Mesodermal cell (in vitro differentiated cells): ENCODE results near the gene ANKMY1.
A peak's percentile ranks its signal among the peaks of the same experiment; 100 is the strongest.

Source experiments
- H3K27ac ChIP-seq: 2 replicates; pipeline ENCODE4 v1.7.0; 2013; ENCODE audit warnings: mild to moderate bottlenecking, low read depth, low read length, moderate library complexity; ENCODE audit not compliant: severe bottlenecking
- H3K36me3 ChIP-seq: 2 replicates; pipeline ENCODE4 v1.7.1; 2013; ENCODE audit warnings: mild to moderate bottlenecking, low read length, moderate library complexity; ENCODE audit not compliant: control insufficient read depth, insufficient read depth
- H3K4me1 ChIP-seq: one replicate; pipeline ENCODE4 v1.7.1; 2013; ENCODE audit warnings: mild to moderate bottlenecking, low read length; ENCODE audit not compliant: insufficient read depth, control insufficient read depth, poor library complexity, severe bottlenecking
- H3K4me3 ChIP-seq: 2 replicates; pipeline ENCODE4 v1.7.0; 2013; ENCODE audit warnings: low read length, control low read depth, mild to moderate bottlenecking; ENCODE audit not compliant: insufficient read depth, poor library complexity, severe bottlenecking; ENCODE audit errors: extremely low read depth
- H3K9me3 ChIP-seq: 2 replicates; pipeline ENCODE4 v1.7.1; 2013; ENCODE audit warnings: mild to moderate bottlenecking, low read length, moderate library complexity; ENCODE audit not compliant: control insufficient read depth
- WGBS, 2 experiments: methylation state at CpG; one replicate each; pipeline ENCODE4 v1.1.5; 2013; ENCODE audit warnings: missing lambda C conversion rate in 2 of 2; ENCODE audit not compliant: insufficient coverage in 2 of 2; 5-methylcytosine and 5-hydroxymethylcytosine counted together

The ANKMY1 gene

DNA sequence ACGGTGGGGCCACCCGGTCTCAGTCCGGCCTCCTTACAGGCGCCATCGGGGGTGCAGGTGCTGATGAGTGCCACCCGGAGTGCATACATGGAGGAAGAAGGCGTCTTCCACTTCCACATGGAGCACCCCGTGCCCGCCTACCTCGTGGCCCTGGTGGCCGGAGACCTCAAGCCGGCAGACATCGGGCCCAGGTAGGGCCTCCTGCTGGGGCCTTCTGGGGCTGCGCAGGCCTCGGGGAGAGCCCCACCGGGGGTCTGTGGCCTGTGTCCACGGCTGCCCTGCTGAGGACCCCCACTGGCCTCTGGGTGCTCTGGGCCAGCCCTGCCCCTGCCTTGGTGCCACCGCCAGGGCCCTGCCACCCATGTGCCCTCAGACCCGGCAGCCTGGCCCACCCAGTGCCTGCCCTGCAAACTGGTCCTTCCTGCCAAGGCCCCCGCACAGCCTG is 15.3 kb upstream of the ANKMY1 start:
- Histone ChIP-seq H3K9me3 (no peaks in the 10 kb centered on the region), H3K27ac (no peak overlapping the region), H3K4me3 (no peak overlapping the region), H3K36me3 (peaks cover 20% of the 10 kb centered on the region), H3K4me1 (peaks cover 6% of the 10 kb centered on the region)
- WGBS, 2 experiments: 93 to 94% methylated on average over 19 to 20 of the region's 20 CpGs

DNA sequence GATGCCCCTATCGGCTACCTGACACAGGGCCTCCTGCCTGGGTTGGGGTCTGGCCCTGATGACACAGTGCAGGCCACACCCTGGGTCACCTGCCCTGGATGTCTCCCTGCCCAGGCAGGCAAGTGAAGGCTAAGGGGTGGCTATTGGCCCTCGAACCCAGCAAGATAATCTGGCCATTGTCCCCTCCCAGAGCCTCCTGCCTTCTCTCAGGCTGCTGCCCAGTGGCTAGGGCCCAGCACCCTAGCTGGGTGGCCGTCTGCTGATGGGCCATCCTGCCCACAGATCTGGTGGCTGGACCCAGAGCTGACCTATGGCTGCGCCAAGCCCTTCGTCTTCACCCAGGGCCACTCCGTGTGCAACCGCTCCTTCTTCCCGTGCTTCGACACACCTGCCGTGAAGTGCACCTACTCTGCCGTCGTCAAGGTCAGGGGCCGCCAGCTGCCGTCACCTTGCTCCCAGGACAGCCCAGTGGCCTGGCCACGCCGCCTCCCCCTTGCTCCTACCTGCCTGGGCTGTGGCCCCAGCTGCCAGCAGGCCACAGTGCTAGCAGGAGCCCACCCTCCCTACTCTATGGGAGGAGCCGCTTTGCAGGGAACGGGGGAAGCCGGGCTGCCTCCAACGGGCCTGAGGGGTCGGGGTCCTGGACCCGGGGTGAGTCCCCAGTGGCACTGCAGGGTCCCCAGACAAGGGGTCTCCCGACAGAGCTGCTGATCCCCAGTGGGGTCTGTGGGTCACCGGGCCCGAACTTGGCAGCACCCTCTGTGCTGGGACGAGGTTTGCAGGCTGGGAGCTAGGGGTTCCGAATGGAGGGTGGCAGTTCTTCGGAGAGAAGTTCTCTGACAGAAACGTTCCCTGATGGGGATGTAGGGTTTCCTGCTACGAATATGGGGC is 14.6 kb upstream of the ANKMY1 start:
- Histone ChIP-seq H3K36me3 (peaks cover 16% of the 10 kb centered on the region), H3K4me1 (peaks cover 11% of the 10 kb centered on the region), H3K27ac (no peak overlapping the region), H3K9me3 (no peaks in the 10 kb centered on the region), H3K4me3 (no peak overlapping the region)
- WGBS, 2 experiments: 93% methylated on average over 24 to 30 of the region's 30 CpGs

DNA sequence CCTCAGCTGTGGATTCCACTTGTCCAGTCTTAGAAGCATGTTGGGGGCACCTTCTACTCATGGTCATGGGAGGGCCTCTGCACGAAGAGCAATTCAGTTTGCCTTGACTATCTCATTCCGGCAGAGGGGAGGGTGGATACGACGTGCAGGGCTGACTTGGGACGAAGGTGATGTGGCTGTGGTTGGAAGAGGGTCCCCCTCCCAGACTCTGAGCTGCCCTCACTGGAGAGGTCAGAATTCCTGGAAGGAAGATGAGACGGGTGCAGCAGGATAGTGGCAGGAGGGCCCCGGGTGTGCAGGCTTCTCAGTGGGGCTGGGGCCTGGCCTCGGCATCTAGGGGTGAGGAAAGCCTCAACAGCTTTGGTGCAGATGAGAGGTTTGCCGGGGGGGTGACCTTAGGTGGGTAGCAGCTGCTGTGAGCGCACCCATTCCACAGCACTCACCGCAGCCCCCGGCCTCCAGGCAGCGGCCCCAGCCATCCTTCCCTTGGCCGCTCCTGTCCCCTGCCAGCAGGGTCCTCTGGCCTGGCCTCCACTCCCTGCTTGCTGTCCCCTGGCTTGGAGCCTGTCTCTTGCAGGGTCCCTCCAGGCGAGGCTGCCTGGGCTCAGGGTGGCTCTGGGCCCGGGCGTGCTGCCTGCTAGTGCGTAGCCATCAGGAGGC is 13.7 kb upstream of the ANKMY1 start:
- H3K4me3 ChIP-seq: no peak overlapping the region
- H3K4me1 ChIP-seq: peaks cover 18% of the 10 kb centered on the region
- H3K9me3 ChIP-seq: no peaks in the 10 kb centered on the region
- H3K36me3 ChIP-seq: peaks cover 7% of the 10 kb centered on the region
- H3K27ac ChIP-seq: no peak overlapping the region
- WGBS, 2 experiments: 95 to 98% methylated on average over 10 to 13 of the region's 18 CpGs

DNA sequence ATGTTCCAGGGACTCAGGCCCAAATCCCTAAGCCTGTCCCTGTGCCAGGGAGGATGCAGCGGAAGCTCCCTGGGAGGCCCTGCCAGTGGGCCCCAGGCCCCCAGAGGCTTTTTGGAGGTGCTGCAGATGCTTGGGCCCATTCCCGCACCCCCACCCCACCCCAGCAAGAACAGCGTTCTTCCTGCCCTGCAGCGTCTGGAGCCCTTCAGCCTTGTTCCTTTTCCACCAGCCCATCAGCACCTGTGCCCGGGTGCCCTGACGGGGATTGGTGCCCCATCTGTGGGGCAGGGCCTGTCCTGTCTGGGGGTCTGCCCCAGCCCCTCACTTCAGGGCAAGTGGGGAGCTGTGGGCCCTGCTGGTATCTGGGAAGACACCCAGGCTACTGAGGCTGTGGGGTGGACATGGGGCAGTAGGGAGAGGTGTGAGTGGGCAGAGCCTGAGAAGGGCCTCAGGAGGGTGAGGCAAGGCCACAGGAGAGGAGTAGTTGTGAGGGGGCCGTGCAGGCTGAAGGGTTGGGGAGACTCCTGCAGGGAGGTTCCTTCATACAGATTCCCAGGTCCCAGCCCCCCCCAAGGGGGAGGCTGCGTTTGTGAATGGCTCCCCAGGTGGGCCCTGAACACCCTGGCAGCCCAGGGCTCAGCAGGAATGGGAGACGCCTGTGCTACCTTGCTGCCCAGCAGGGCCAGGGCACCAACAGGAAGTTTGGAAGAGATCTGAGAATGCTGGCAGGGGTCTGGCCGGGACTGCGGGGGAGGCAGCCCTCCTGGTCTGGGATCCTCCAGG is 12.9 kb upstream of the ANKMY1 start:
- peaks cover 4% of the 10 kb centered on the region for H3K36me3 ChIP-seq
- peaks cover 22% of the 10 kb centered on the region for H3K4me1 ChIP-seq
- H3K27ac ChIP-seq: no peak overlapping the region
- no peak overlapping the region for H3K4me3 ChIP-seq
- WGBS, 2 experiments: 92 to 93% methylated on average over 9 to 11 of the region's 11 CpGs
- H3K9me3 ChIP-seq: no peaks in the 10 kb centered on the region

DNA sequence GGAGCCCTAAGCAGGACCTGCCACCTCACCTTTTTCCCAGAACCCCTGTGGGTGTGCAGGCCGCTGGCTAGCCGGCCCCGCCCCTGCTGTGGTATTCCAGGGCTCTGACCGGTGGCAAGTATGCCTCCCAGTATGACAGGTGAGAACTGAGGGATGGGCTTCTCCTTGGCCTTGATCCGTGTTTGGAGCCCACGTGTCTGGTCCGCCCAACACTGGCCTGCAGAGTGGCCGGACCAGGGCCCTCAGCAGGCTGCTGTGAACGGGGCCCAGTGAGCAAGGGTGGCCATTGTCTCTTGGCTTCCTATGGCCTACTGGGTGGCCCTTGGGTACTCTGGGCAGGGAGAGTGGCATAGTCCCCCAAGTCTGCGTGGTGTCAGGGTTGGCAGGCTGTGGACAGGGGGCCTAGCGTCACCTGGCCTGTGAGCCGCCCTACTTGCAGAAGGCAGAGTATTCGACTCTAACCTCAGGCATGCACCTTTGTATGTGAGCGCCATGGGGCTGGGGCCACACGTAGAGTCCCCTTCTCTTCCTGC is 12.3 kb upstream of the ANKMY1 start:
- WGBS, 2 experiments: 96 to 97% methylated on average over 15 of the region's 15 CpGs
- Histone ChIP-seq H3K27ac (no peak overlapping the region), H3K36me3 (peaks cover 4% of the 10 kb centered on the region), H3K4me3 (no peak overlapping the region), H3K9me3 (no peaks in the 10 kb centered on the region), H3K4me1 (peaks cover 29% of the 10 kb centered on the region)

DNA sequence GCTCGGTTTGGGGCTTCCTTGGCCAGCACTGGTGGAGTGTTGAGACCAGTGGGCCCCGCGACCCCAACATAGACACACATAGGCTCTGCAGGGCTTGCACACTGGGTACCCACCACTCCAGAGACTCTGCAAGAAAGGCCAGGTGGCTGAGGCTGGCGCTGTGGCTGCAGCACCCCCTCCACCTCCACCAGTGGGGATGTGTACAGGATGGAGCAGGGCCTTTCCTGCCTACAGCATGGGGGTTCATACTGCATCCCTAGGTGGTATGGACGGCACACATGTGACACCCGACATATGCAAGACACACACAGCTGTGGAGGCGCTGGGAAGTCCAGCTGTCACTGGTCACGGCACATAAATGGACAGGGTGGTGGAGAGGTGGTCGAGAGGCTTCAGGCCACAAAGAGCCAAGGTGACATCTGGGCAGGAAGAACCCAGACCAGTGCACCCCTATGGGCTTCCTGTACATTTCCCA is 11.8 kb upstream of the ANKMY1 start:
- H3K36me3 ChIP-seq: peaks cover under 1% of the 10 kb centered on the region
- H3K4me3 ChIP-seq: peak overlapping the region; percentile 47
- no peak overlapping the region for H3K27ac ChIP-seq
- H3K9me3 ChIP-seq: no peaks in the 10 kb centered on the region
- whole genome bisulfite sequencing, 2 experiments: 85 to 87% methylated on average over 5 to 7 of the region's 9 CpGs
- H3K4me1 ChIP-seq: peaks cover 29% of the 10 kb centered on the region

DNA sequence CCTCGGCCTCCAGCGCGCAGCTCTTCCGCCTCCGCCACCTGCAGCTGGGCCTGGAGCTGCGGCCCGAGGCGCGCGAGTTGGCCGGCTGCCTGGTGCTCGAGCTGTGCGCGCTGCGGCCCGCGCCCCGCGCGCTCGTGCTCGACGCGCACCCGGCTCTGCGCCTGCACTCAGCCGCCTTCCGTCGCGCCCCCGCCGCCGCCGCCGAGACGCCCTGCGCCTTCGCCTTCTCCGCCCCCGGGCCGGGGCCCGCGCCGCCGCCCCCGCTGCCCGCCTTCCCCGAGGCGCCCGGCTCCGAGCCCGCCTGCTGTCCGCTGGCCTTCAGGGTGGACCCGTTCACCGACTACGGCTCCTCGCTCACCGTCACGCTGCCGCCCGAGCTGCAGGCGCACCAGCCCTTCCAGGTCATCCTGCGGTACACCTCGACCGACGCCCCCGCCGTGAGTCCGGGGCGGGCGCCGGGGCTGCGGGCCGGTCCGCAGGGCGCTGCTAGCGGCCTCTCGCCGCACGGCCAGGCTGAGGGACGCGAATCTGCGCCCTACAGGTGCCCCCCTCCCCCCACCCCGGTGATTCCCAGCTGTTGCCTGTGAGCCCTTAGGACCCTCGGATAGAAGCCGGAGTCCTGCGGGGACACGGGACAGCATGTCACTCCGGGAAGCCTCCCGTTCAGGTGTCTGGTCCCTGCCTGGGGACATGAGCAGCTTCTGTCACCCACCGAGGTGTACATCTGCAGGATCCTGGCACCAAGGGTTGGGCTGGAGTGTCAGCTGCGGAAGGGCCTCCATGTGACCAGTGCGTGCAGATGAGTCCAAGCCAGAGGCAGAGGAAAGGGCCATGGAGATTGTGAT is 11.1 kb upstream of the ANKMY1 start:
- Histone ChIP-seq H3K27ac (no peak overlapping the region), H3K9me3 (no peaks in the 10 kb centered on the region)
- WGBS, 2 experiments: 5 to 7% methylated on average over 63 to 78 of the region's 93 CpGs

DNA sequence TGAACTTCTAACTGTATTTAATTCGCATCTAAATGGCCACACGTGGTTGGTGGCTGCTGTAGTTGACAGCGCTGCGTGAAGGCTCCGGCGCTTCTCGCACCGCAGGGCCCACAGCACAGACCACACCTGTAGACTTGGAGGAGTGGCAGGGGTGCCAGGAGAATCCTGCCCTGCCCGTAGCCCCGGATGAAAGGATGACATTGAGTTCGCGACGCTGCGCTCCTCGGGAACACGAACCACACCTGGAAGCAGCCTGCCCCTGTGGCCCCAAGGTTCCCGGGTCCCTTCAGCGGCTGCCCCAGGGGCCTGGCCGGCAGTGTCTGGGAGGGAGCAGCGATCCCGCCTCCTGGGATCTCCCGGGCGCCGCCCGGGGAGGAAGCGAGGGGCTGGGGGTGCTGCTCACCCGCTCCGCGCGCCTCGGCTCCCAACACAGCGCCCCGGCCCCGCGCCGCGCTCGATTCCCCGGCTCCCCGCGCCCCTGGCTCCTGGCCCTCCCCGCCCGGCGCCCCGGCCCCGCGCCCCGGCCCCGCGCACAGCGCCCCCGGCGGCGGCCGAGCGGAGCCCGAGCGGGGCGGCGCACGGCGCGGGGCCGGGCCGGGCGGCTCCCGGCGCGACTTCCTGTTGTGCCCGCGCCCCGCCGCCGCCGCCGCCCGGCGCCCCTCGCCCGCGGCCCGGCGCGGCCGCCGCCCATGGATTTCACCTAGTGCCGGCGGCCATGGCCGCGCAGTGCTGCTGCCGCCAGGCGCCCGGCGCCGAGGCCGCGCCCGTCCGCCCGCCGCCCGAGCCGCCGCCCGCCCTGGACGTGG is 10.3 kb upstream of the ANKMY1 start, which contains the start of gene RNPEPL1:
Gene RNPEPL1, plus strand, starts transcription at position 613 of the 806 bp plus-strand sequence. Its CDS starts 103 bp downstream, at position 716.
- Histone ChIP-seq H3K4me1 (peaks cover 29% of the 10 kb centered on the region), H3K4me3 (peak within 1 kb of the TSS; percentile 47), H3K36me3 (peaks cover 5% of the 10 kb centered on the region), H3K9me3 (no peaks in the 10 kb centered on the region), H3K27ac (no peak within 1 kb of the TSS)
- WGBS, 2 experiments: 2 to 3% methylated on average over 60 to 66 of the region's 106 CpGs

More for the DNA sequence above, 11.1 kb upstream of the ANKMY1 start:
- Histone ChIP-seq H3K4me3 (peak overlapping the region; percentile 47), H3K4me1 (peaks cover 29% of the 10 kb centered on the region), H3K36me3 (no peaks in the 10 kb centered on the region)

DNA sequence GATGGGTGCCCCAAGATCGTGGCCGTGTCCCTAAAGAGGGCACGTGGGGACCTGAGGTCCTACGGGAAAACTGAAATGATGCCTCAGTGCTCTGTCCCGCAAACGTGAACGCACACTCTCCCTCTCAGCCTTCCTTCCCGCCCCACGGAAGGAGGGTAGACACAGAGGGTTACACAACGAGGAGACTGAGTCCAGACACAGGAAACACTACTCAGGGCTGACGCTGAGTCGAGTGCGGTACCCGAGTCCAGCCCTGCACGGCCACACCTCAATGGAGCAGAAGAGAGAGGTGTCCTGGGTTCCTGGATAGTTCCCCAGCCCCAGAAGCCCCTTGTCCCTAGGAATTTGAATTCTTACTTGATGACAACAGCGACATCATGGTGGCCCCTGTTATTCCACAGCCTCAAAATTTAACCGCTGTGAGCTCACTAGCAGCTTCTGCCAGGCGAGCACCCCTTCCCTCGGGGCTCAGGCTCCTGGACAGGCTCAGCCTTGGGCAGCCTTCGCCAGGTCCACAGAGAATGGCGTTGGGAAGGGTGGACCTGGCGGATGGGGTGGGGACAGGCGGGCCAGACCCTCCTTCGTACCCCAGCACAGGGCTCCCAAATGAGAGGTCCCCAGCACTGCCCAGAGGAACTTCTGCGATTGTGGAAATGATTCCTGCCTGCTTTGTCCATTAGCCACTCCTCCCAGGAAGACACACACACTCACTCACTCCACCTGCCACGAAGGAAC is 9.5 kb upstream of the ANKMY1 start:
- H3K9me3 ChIP-seq: no peaks in the 10 kb centered on the region
- peaks cover 12% of the 10 kb centered on the region for H3K36me3 ChIP-seq
- H3K27ac ChIP-seq: no peak overlapping the region
- peak overlapping the region; percentile 46 for H3K4me3 ChIP-seq
- H3K4me1 ChIP-seq: peaks cover 29% of the 10 kb centered on the region
- 54 to 60% methylated on average over 24 to 26 of the region's 26 CpGs for WGBS, 2 experiments
